Muscle of arm (tissue), 12 donors: ENCODE results near the gene NCKAP5. TPM values are rescaled to one million over a fixed set of nuclear protein-coding genes. Genes with fewer than 3 reads are reported as not detected.

Experiments used
- DNase-seq: peaks from one replicate; pipeline ENCODE4 v3.0.0-alpha.2; 2013
- polyA plus RNA-seq, 12 donors: library from polyadenylated mRNA; unstranded; fragments of 120-200 nt; gene quantifications; one replicate each; pipeline ENCODE4 v1.2.1, GENCODE V29; 2013; ENCODE audit not compliant: insufficient read length in 12 of 12

NCKAP5 gene
- polyA plus RNA-seq, 12 donors = 3.1 to 17.3 (median 5.4) TPM; not detected in 1

DNA sequence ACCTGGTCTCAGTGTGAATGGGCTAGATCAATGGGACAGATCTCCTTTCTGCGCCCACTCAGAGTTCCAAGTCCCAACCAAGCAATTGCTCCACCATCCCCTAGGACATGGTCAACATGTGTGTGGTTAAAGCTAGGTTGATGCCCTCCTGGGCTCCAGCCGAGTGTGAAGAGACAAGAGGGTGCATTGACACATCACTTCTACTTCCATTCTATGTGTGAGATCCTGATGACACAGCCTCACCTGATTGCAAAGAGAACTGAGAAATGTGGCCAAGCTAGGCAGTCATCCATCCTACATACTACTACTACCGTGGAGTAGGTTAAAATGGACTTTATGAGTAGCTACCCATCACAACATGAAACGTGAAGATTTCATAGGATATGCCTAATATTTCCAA, 106.8 kb downstream of the NCKAP5 start:
- no peak for DNase-seq

DNA sequence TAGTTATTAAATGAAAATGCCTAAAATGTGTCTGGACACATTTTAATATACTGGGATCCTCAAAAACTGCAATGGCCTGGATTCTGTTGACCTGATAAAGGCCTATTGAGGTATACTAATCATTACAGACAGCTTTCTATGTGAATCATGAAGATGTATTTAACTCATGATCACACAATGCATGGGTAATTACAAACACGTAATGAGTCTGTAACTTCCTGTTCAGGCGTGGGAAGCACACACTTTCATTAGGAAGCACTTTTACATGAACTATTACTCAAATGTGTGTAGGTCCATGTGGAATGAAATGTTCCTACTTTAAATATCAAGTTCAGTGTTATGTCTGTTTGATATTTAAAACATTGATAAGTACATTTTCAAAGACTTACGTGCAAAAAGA, 108.7 kb downstream of the NCKAP5 start:
- DNase-seq = no peak

DNA sequence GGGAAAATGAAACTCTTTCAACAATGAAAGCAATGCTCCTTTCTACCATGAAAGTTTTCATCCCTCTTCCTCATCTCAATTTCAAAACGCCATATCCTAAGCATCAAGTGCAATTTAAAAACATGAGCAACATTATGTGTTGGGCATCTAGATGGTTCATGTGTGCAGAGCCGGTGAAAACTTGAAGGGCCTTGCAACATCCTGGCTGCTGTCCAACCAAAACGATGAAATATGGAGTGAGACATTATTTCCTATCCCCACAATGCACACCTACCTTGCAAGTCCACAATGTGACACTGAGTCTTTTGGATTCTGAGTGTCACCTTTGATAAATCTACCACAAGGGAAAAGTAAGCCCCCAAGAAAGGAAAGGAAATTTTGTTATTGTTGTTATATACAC, 110.0 kb downstream of the NCKAP5 start:
- no peak for DNase-seq

DNA sequence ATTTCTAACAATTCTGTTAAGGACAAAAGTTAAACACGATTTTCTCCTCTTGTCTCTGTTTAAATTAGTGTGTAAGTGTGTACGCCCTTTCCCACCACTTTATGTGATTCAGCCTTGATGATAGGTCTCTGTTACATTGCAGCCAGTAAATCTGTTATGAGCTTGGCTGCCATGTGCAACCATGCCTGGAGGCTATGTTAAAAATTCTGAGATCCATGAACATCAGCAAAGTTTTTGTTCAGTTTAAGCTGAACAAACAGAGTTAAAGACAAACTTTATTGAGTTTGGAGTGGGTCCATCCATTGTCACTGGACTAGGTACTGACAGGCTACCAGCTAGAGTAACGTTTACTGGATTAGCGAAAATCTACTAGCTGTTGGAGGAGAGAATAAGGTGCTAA, 110.4 kb downstream of the NCKAP5 start:
- DNase-seq = no peak

DNA sequence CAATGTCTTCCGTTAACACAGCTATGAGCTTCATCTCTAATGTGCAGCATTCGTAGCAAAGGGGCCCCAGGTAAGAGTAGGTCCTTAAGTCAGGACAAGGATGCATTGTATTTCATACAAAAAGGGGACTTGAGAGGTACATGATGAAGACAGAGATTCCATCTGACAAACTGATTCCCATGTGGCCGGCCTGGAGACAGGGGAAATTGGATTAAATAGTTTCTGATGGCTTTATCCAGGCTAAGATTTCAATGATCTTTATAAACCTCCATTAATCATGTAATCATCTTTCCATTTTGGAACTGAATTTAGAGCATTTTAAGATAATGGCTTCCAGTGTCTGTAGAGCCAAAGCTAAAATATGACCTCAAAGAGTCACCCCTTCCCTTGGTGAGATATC, 111.3 kb downstream of the NCKAP5 start:
- no peak for DNase-seq

DNA sequence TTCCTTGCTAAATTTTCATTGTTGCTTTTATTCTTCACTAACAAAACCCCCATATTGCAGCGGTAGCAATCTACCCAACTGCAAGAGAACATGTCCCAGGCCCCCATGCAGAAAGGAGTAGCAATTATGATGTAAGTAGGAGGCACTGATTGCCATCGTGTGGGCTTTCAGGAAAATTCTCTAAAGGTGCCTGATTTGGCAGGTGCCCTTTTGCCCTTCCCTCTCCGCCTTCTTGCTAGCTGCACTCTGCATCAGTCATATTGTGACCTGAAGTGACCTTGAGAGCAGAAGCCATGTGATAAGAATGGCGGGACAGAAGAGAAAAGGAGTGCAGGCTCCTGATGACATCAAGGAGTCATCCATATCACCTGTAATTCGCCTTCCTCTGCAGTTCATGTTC, 112.1 kb downstream of the NCKAP5 start:
- DNase-seq = no peak

DNA sequence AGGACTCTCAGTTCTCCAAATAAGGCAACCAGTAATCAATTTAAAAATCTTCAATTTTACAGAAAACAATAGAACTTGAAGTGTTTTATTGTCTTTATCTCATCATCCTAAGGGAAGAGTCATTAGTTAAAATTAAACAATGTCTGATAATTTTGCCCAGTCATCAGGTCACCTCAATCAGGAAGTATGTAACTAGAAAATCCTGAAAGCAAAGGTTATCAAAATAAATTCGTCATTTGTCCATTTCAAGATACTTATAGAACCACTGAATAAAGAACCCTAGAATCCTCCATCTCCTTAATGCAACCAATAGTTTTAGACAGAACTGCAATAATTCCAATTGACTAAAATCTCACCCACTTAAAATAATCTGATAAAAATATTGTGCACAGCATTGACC, 115.2 kb downstream of the NCKAP5 start:
- no peak for DNase-seq

DNA sequence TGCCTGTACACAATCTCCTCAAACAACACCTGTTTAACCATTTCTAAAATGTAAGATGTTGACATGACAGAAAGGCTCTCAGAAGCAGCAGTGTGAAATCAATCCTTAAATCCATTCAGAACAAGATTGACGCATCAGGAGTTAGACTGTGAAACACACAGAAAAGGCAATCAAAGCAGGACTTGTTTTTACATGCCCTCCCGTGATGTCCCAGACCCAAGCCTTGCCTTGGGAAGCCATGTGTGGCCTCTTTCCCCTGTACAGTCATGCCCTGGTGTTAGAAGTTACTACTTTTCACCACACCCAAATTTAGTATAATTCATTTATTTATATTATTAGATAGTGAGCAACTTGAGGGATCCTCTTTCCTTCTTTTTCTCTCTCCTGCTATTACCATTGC, 115.7 kb downstream of the NCKAP5 start:
- no peak for DNase-seq

DNA sequence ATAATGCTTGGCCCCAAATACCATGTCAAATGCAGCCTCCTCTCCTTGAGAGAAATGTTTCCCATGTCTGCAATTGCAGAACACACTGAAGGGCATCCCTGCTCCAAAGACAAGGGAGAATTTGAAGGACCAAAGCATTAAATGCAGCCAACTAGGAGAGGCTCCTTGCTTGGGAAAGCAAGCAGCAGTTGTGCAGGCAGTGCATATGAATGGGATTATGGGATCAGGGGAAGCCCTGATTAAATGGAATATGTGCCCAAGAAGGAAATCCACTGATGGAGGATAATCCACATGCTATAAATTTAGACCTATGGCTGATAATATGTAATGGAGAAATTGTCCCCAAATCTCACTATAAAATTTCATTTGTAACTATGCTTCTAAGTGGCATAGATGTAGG, 116.1 kb downstream of the NCKAP5 start:
- DNase-seq = no peak

DNA sequence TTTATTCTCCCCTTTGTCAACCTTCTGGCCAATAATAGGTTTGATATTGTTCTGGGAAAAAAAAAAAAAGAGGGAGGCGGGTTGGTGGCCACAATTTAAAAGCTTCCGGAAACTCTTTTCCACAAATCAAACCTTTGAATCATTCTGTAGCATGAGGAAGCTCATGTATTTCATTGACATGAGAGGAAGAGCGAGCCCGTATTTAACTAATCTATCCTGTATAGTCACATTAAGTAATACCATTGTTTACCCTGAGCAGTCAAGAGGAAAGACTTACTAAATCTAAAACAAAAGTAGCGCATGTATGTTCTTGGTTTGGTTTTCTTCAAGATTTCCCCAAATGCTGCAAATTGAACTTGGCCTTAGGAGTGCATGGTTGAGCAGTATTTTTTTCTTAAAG, 120.1 kb downstream of the NCKAP5 start:
- DNase-seq = no peak

DNA sequence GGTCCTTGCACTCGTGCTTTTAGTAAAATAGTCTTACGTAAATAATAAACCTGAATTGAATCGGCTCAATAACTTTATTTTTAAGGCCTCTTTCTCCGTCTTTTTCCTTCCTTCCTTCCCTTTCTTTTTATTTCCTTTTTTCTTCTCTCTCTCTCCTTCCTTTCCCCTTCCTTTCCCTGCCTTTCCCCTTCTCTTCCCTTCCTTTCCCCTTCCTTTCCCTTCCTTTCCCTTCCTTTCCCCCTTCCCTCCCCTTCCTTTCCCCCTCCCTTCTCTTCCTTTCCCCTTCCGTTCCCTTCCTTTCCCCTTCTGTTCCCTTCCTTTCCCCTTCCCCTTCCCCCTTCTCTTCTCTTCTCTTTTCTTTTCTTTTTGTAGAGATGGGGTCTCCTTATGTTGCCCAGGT, 121.0 kb downstream of the NCKAP5 start:
- DNase-seq = no peak

DNA sequence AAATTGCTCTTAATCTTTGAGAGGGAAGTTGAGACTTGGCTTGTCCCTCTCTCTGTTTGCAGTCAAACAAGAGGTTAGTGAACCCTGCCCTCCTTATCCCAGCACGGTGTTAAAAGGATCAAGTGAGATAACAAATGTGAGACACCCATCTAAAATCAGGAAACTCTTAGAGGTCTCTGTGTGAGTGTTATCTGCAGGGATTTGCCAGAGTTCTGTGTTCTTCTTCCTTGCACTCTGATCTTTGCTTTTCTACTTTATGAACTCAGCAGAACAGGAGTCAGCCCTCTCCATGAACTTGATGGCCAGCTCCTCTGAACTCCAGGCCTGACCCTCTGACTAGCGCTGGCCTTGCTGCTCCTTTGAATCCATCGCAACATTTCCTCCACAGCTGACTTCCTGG, 123.8 kb downstream of the NCKAP5 start:
- DNase-seq = no peak

DNA sequence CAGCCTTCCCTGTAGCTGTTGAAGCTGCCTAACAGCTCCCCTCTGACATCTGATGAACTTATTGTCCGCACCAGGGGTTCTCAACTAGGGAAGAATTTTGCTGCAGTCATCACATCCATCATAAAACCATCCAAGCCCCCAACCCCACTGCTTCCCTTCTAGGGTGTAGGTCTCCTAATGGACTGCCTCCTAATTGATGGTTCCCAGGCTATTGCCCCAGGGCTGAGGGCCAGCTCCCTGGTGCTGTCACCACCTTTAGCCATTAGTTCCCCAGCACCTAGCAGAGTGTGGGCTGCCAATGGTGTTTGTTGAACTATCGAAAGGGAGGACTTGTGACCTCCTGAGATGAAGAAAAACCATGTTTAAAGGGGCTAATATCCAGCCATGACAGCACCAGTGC, 125.9 kb downstream of the NCKAP5 start:
- DNase-seq = no peak

DNA sequence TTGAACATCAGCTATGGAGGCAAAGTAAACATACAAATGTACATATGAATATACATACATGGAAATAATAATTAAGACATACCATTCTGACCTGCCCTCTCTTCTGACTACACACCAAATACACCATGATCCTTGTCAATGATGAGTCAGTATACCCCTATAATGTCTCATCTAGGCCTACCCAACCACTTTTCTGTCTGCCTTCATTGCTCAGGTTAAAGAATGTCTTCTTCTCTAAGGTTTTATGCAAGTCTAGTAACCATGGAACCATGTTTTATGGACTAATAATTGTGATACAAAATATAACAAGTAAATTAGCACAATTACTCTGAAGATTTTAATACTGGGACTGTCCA, 128.7 kb downstream of the NCKAP5 start:
- no peak for DNase-seq

DNA sequence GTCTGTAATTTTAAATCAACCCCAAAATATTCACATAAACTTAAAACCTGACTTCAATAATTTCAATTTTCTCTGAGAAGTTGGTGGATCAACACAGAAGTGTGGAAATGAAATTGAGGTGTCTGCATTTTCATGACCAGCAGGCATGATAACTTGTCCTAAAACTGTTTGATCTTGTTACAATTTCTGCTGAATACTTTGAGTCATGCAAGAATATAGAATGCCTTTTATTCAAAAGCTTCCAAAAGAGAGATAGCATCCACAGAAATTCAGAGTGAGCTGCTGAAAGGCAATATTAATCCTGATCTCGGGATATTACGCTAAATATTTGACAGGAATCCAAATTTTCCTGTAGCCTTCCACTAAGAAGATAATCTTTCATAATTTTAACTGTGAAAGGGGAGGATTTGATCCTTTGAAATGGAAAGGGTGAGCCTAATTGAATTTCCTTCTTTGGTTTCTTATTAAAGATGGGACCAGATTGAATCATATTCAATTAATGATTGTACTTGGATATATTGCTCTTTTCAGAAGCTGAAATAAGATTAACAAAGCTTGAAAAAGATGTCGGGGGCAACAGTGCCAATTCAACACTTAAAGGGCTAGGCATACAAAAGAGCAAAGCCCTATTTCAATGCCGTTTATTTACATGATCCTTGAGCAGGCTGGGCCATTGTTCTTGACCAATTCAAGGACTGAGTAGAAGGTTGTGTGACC, 129.3 kb downstream of the NCKAP5 start:
- no peak for DNase-seq

DNA sequence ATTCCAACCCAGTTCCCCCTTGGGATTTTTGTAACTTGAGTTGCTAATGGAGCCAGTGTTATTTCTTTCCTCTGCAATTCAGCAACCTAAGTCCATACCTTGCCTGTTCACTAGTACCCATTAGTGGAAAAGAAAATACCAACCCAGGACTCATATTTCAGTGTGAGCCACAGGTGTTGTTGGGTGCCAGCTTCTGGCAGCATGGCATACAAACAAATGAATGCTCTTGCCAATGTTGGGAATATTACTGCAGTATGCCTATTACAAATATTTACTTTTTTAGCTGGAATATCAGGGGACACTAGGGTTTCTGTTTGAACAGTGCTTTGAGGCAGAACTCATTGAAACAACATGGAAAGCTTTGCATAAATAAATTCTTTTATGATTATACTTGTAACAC, 130.2 kb downstream of the NCKAP5 start:
- DNase-seq = no peak

DNA sequence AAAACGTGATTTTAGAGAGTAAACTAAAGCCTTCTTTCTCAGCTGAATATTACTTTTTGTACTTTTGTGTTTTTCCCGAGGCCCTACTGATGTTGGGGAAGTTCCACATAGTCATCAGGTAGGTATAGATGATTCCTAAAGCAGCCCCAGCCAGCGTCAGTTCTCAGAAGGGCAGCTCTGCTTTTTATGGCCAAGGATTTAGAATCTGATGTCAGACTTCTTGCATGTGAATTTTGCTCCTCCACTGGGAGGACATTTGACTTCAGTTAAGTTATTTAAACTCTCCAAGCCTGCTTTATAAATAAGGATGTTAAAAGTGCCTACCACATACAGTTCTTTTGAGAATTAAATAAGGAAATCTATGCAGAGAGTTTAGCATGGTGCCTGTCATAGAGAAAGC, 130.8 kb downstream of the NCKAP5 start:
- no peak for DNase-seq

DNA sequence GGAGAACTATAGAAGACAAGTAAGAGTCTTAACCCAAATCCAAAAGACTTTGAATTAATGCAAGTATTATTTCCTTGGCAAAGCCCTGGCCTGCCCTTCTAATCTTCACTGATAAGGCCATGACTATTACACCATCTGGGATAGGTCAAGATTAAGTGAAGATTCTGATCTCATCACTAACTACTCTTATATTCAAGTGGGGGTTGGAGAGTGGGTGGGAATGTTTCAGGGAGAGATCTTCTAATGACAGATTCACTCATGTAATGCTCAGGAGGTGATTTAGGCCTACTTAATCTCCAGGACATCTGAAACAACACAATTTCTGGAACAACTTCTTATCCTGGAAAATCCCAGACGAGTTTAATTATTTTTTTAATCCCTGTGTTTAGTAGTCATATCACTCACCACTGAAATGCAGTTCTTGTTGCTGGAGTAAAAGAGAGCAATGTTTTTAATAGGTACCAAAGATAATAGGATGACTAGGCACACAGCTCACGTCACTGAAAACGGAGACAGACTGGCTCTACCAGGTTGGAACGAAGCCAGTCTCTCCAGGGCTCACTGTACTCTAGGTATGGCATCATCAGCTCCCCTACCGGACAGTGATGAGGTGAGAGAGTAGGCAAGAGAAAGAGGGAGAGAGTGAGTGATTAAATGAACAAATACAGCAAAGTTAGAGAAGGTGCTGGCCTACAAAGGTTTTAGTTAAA, 133.1 kb downstream of the NCKAP5 start:
- no peak for DNase-seq

DNA sequence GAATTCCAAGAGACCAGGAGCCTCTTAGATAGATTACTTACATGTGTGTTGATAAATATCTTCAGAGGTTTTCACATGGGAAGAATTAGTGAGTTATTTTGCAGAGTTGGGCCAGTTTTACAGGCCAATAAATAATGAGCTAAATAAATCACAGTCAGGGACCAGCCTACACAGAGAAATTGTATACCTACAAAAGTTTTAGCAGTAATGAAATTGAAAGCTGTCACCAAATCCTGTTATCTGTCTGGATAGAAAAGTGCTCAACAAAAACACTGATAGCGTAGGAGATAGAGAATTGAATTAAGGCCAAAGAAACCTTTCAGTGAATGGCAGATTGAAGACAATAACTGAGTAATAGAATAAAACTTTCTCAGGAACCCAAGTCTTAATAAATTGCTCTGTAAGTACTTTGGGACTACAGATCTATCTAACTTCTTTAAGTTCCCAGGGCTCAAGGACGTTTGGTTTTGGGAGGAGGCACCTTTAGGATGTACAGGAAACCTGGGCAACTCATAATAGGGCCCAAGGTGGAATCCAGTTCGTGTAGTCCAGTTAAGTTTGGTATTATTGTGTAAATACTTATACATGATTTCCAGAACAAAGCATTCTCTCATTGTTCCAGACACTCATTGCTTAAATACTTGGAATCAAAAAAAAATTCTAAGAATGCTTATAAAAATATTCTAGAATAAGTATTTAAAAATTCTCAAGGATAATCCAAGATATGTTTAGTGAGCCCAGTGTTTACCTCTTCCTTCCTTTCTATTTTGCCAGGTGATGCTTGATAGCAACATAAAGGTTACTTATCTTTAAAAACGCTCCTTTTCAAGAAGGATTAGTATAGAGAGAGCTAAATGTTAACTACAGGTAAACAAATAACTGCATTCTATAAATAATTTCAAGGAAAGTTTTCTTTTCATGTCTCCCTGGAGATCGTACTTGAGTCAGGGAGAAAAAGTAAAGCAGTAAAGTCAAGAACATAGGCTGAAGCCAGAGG, 134.5 kb downstream of the NCKAP5 start:
- no peak for DNase-seq

DNA sequence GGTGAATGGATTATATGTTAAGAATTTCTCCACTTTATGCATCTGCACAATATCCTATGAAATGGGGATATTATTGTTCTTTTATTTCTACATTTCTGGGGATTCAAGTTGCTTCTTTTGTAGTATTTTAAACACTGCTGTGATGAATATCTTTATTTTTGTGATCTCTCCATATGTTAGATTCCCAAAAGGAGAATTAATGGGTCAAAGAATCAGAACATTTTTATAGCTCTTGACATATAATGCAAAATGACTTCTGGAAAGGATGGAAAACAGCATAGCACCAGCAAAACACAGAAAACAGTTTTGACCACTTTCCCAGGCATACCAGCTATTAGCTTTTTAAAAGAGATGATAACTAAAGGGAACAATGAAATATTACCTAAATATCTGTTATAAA, 135.5 kb downstream of the NCKAP5 start:
- DNase-seq = no peak

DNA sequence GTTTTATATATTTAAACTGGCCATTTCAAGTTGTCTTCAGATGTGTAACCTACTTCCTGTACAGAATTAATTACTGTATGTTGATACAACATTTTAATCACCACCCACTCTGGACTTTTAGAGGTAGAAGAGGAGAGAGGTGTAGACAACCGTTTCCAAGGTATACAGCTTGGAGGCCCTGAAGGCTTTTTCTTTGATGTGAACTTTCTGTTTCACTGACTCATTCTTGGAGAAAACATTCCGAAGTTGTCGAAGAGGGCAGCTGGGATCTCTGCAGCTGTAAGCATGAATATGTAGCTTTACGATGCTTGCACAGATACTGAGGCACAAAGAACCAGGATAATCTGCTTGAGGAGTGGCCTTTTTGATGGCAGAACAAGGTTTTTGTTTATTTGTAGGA, 137.0 kb downstream of the NCKAP5 start:
- DNase-seq = no peak

DNA sequence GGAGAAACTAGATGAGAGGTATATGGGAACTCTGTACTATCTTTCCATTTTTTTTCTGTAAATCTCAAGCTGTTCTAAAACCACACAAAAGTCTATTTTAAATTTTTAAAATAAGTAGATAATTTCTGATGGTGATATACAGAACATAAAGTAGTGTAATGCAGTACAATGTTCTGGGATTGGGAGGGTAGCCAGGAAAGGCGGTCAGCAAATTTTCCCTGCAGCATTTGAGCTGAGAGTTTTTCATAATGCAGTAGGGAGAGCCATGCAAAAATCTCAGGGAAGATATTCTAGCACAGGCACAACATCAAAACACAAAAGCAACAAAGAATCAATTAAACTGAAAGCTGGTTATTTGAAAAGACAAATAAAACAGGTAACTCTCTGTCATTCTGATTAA, 141.5 kb downstream of the NCKAP5 start:
- DNase-seq = no peak

DNA sequence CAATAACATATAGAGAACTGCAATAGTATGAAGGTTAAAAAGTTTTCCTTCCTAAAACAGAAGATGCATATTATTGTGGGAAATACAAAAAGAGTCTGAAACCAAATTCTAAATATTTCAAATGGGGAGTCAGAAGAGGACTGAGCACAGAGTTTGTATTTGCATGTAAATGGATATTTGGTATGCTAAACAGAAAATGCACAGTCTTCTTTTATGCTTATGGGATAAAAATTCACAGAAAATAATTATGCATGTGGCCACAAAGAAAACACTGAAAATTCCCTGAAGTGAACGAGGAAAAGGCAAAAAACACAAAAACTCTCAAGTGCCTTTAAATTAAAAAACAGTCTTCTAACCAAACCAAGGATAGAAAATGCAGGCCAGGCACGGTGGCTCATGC, 142.7 kb downstream of the NCKAP5 start:
- no peak for DNase-seq
